Activated naive CD4-positive, alpha-beta T cell treated with anti-CD3 and anti-CD28 coated beads, Interleukin-2, amount 50 U/mL, for 72 hours (primary cell): ENCODE results near the gene C5orf24. TPM values are rescaled to one million over a fixed set of nuclear protein-coding genes. Genes with fewer than 3 reads are reported as not detected.
"Not testable (repeated sequence)": the region's sequence is repeated elsewhere in the genome, so short reads cannot be mapped to it uniquely, and the experiment has no call there.

Experiments
- ATAC-seq, 2 donors: fragments of 150-1000 bp; cut with Tn5 transposase; 2 replicates each; pipeline ENCODE4 v1.10.0; 2021; ENCODE audit warnings: mild to moderate bottlenecking in 2 of 2, moderate library complexity in 2 of 2
- DNase-seq, 2 donors: peaks; one replicate each; pipeline ENCODE4 v3.0.0; 2021 to 2022; ENCODE audit warnings: low spot score in 2 of 2
- H3K27ac Mint-ChIP-seq, 2 donors: one replicate each; pipeline ENCODE4 v1.8.0; 2022; ENCODE audit warnings: mild to moderate bottlenecking in 2 of 2, mixed read lengths in 2 of 2
- H3K36me3 Mint-ChIP-seq, 2 donors: one replicate each; pipeline ENCODE4 v1.8.0; 2022; ENCODE audit warnings: mixed read lengths in 2 of 2
- H3K9me3 Mint-ChIP-seq, 2 donors: one replicate each; pipeline ENCODE4 v1.8.0; 2022; ENCODE audit warnings: mixed read lengths in 2 of 2
- total RNA-seq, 2 donors: library from RNA; stranded (reverse); gene quantifications; one replicate each; pipeline ENCODE4 v1.2.3, GENCODE V29; 2022

Gene C5orf24
- total RNA-seq, 2 donors from 2014 or later, result 32.5 to 36.9 TPM

- ATAC-seq (no peak), DNase-seq (no peak)
- H3K9me3 Mint-ChIP-seq, result no peaks in the 10 kb centered on the region
- H3K27ac Mint-ChIP-seq, result peak overlapping the region; percentile 96
- peaks cover 14 to 26% of the 10 kb centered on the region in 2 donors for H3K36me3 Mint-ChIP-seq
These were observed 375 bp upstream of the C5orf24 start for GRCh38 chr5:134845335-134845851.

- H3K27ac Mint-ChIP-seq, result peak overlapping the region; percentile 96
- ATAC-seq (peak in 1 of 2 donors; percentile 18), DNase-seq (peak in 1 of 2 donors; percentile 32)
- H3K9me3 Mint-ChIP-seq, result no peaks in the 10 kb centered on the region
- peaks cover 10 to 26% of the 10 kb centered on the region in 2 donors for H3K36me3 Mint-ChIP-seq
These were observed 833 bp downstream of the C5orf24 start for GRCh38 chr5:134846641-134846960.

- H3K36me3 Mint-ChIP-seq, result peaks cover 10 to 24% of the 10 kb centered on the region in 2 donors
- DNase-seq, H3K9me3 Mint-ChIP-seq, ATAC-seq: not testable (repeated sequence)
- peak overlapping the region in 1 of 2 donors; percentile 7 for H3K27ac Mint-ChIP-seq
These were observed 3.7 kb downstream of the C5orf24 start for GRCh38 chr5:134849434-134849933.

GRCh38 chr5:134851307-134851923, 5.6 kb downstream of the C5orf24 start:
- Mint-ChIP-seq H3K9me3 (no peaks in the 10 kb centered on the region), H3K27ac (no peak overlapping the region), H3K36me3 (peaks cover 7% of the 10 kb centered on the region in 2 donors)
- peak in 1 of 2 donors; percentile 22 for ATAC-seq
- no peak for DNase-seq

- not testable (repeated sequence) for ATAC-seq, H3K9me3 Mint-ChIP-seq, H3K36me3 Mint-ChIP-seq, DNase-seq, H3K27ac Mint-ChIP-seq
These were observed 10.7 kb downstream of the C5orf24 start for GRCh38 chr5:134856465-134856864.

- H3K36me3 Mint-ChIP-seq, result no peaks in the 10 kb centered on the region
- no peak for ATAC-seq
- no peak overlapping the region for H3K27ac Mint-ChIP-seq
- no peaks in the 10 kb centered on the region for H3K9me3 Mint-ChIP-seq
- no peak for DNase-seq
These were observed 11.6 kb downstream of the C5orf24 start for GRCh38 chr5:134857401-134857800.

GRCh38 chr5:134864707-134865106, 18.9 kb downstream of the C5orf24 start:
- ATAC-seq (no peak), DNase-seq (no peak)
- Mint-ChIP-seq H3K36me3 (no peaks in the 10 kb centered on the region), H3K27ac (no peak overlapping the region), H3K9me3 (no peaks in the 10 kb centered on the region)

GRCh38 chr5:134873494-134873893, 27.7 kb downstream of the C5orf24 start:
- DNase-seq, result peak in 1 of 2 donors; percentile 22
- no peak for ATAC-seq

GRCh38 chr5:134873987-134874830, 28.4 kb downstream of the C5orf24 start, which contains the start of gene TXNDC15:
TSS of gene TXNDC15 (plus strand) at chr5:134874371. CDS start at chr5:134874428, 57 bp downstream.
- peak; percentile 85 to 91 for ATAC-seq
- Mint-ChIP-seq H3K9me3 (peaks cover 3 to 5% of the 10 kb centered on the region in 2 donors), H3K36me3 (peaks cover 0 to 21% of the 10 kb centered on the region in 2 donors), H3K27ac (peak within 1 kb of the TSS; percentile 95 to 99)
- DNase-seq, result peak; percentile 83 to 88

More at GRCh38 chr5:134873494-134873893, 27.7 kb downstream of the C5orf24 start:
- peaks cover 3 to 5% of the 10 kb centered on the region in 2 donors for H3K9me3 Mint-ChIP-seq
- H3K27ac Mint-ChIP-seq, result peak overlapping the region; percentile 95 to 99
- H3K36me3 Mint-ChIP-seq, result peaks cover 0 to 21% of the 10 kb centered on the region in 2 donors

GRCh38 chr5:134874831-134875655, 29.3 kb downstream of the C5orf24 start:
- Mint-ChIP-seq H3K36me3 (peaks cover 0 to 21% of the 10 kb centered on the region in 2 donors), H3K27ac (peak overlapping the region; percentile 95 to 99), H3K9me3 (peaks cover 3 to 5% of the 10 kb centered on the region in 2 donors)
- DNase-seq, result peak; percentile 41 to 62
- ATAC-seq, result peak; percentile 55 to 65

- peaks cover 0 to 21% of the 10 kb centered on the region in 2 donors for H3K36me3 Mint-ChIP-seq
- peak overlapping the region; percentile 63 to 80 for H3K27ac Mint-ChIP-seq
- DNase-seq (no peak), ATAC-seq (no peak)
- peaks cover 3 to 5% of the 10 kb centered on the region in 2 donors for H3K9me3 Mint-ChIP-seq
These were observed 31.4 kb downstream of the C5orf24 start for GRCh38 chr5:134877159-134877558.

- ATAC-seq (no peak), DNase-seq (no peak)
- Mint-ChIP-seq H3K9me3 (peaks cover 3% of the 10 kb centered on the region in 2 donors), H3K27ac (peak overlapping the region in 1 of 2 donors; percentile 45), H3K36me3 (peaks cover 0 to 21% of the 10 kb centered on the region in 2 donors)
These were observed 32.6 kb downstream of the C5orf24 start for GRCh38 chr5:134878403-134878802.

GRCh38 chr5:134879456-134879855, 33.7 kb downstream of the C5orf24 start:
- Mint-ChIP-seq H3K9me3 (no peaks in the 10 kb centered on the region), H3K27ac (no peak overlapping the region), H3K36me3 (peaks cover 0 to 21% of the 10 kb centered on the region in 2 donors)
- DNase-seq (no peak), ATAC-seq (no peak)

GRCh38 chr5:134880937-134881336, 35.2 kb downstream of the C5orf24 start:
- ATAC-seq, H3K9me3 Mint-ChIP-seq, DNase-seq, H3K27ac Mint-ChIP-seq: not testable (repeated sequence)
- peaks cover 0 to 15% of the 10 kb centered on the region in 2 donors for H3K36me3 Mint-ChIP-seq

GRCh38 chr5:134881711-134882110, 35.9 kb downstream of the C5orf24 start:
- not testable (repeated sequence) for ATAC-seq, H3K36me3 Mint-ChIP-seq, H3K27ac Mint-ChIP-seq, DNase-seq, H3K9me3 Mint-ChIP-seq

GRCh38 chr5:134887593-134888159, 41.9 kb downstream of the C5orf24 start:
- Mint-ChIP-seq H3K9me3 (no peaks in the 10 kb centered on the region), H3K36me3 (peaks cover 12 to 14% of the 10 kb centered on the region in 2 donors), H3K27ac (peak overlapping the region; percentile 46 to 59)
- DNase-seq (no peak), ATAC-seq (no peak)
